IMR-90 (cell line): ENCODE measurements around the gene ZDHHC14. TPM values are rescaled to one million over a fixed set of nuclear protein-coding genes. Genes with fewer than 3 reads are reported as not detected.

Source experiments
- ATAC-seq: fragments of 200-7000 bp; cut with Tn5 transposase; 2 replicates; pipeline ENCODE4 v1.9.1; 2020; ENCODE audit warnings: low read depth, mild to moderate bottlenecking, moderate library complexity
- BruUV-seq: library from RNA; stranded (reverse); fragments of 400-500 nt; replicated peaks from 2 replicates; lab custom pipeline; 2021; lab: Mats Ljungman, UMichigan
- CTCF ChIA-PET: fragments of 300-600 bp; formaldehyde crosslinking; extraction: SDS; loops from one replicate; lab custom pipeline; 2021; ENCODE audit warnings: antibody characterized with exemption; lab: Yijun Ruan, JAX
- POLR2A ChIA-PET: fragments of 300-600 bp; sonication (Branson Sonifier 250); formaldehyde crosslinking; loops from one replicate; lab custom pipeline; 2022; ENCODE audit warnings: antibody characterized with exemption; ENCODE audit not compliant: unreplicated experiment; lab: Charles Lee
- DNase-seq: peaks from one replicate; pipeline ENCODE4 v3.0.0; 2013
- H2AFZ ChIP-seq: replicated peaks from 2 replicates; pipeline ENCODE3; 2013; ENCODE audit warnings: low read length, mild to moderate bottlenecking; ENCODE audit not compliant: poor library complexity
- H2AK5ac ChIP-seq: 2 replicates; pipeline ENCODE4 v1.6.1; 2013; ENCODE audit warnings: low read depth, low read length, inconsistent platforms
- H2AK9ac ChIP-seq: replicated peaks from 2 replicates; pipeline ENCODE3; 2013; ENCODE audit warnings: mild to moderate bottlenecking, low read depth, low read length, moderate library complexity; ENCODE audit not compliant: poor library complexity
- H2BK120ac ChIP-seq: 2 replicates; pipeline ENCODE4 v1.6.1; 2013; ENCODE audit warnings: low read depth, low read length, inconsistent platforms
- H2BK15ac ChIP-seq: 3 replicates; pipeline ENCODE4 v1.6.1; 2013; ENCODE audit warnings: low read depth, low read length, inconsistent platforms
- H2BK20ac ChIP-seq: 2 replicates; pipeline ENCODE4 v1.6.1; 2013; ENCODE audit warnings: low read depth, mild to moderate bottlenecking, inconsistent platforms, low read length, moderate library complexity
- H2BK5ac ChIP-seq: 2 replicates; pipeline ENCODE4 v1.6.1; 2013; ENCODE audit warnings: mild to moderate bottlenecking, low read depth, low read length, inconsistent platforms; ENCODE audit not compliant: poor library complexity, severe bottlenecking
- H3K14ac ChIP-seq: replicated peaks from 2 replicates; pipeline ENCODE4 v1.6.1; 2013; ENCODE audit warnings: low read depth, low read length, inconsistent platforms
- H3K18ac ChIP-seq: 2 replicates; pipeline ENCODE4 v1.6.1; 2013; ENCODE audit warnings: low read depth, low read length, control low read depth
- H3K23ac ChIP-seq: 2 replicates; pipeline ENCODE4 v1.6.1; 2013; ENCODE audit warnings: low read depth, low read length, inconsistent platforms
- H3K27ac ChIP-seq: 2 replicates; pipeline ENCODE4 v1.5.1; 2013; ENCODE audit warnings: mild to moderate bottlenecking, control low read depth, low read length; ENCODE audit not compliant: insufficient read depth
- H3K27me3 ChIP-seq: 2 replicates; pipeline ENCODE4 v1.6.1; 2013; ENCODE audit warnings: low read length; ENCODE audit not compliant: control insufficient read depth, insufficient read depth
- H3K36me3 ChIP-seq: 2 replicates; pipeline ENCODE4 v1.6.1; 2013; ENCODE audit warnings: low read length, mixed read lengths; ENCODE audit not compliant: control insufficient read depth, insufficient read depth
- H3K4ac ChIP-seq: 2 replicates; pipeline ENCODE4 v1.6.1; 2013; ENCODE audit warnings: low read depth, low read length, inconsistent platforms
- H3K4me1 ChIP-seq: 2 replicates; pipeline ENCODE4 v1.6.1; 2013; ENCODE audit warnings: low read length, mixed read lengths; ENCODE audit not compliant: control insufficient read depth, insufficient read depth
- H3K4me2 ChIP-seq: 2 replicates; pipeline ENCODE4 v1.6.1; 2013; ENCODE audit warnings: low read depth, mild to moderate bottlenecking, control low read depth, low read length, moderate library complexity
- H3K4me3 ChIP-seq: 2 replicates; pipeline ENCODE4 v1.5.1; 2013; ENCODE audit warnings: low read depth, mild to moderate bottlenecking, control low read depth, low read length, moderate library complexity; ENCODE audit not compliant: insufficient read depth
- H3K56ac ChIP-seq: 2 replicates; pipeline ENCODE4 v1.6.1; 2013; ENCODE audit warnings: low read length, inconsistent platforms; ENCODE audit not compliant: insufficient read depth; ENCODE audit errors: extremely low read depth
- H3K79me1 ChIP-seq, 2 experiments: 2 replicates each; pipeline ENCODE4 v1.6.1; 2013; ENCODE audit warnings: low read length in 2 of 2, inconsistent platforms in 1 of 2, low read depth in 1 of 2
- H3K9ac ChIP-seq: 2 replicates; pipeline ENCODE4 v1.6.1; 2013; ENCODE audit warnings: low read depth, low read length, control low read depth
- H3K9me1 ChIP-seq: 2 replicates; pipeline ENCODE4 v1.6.1; 2013; ENCODE audit warnings: low read length, inconsistent platforms; ENCODE audit not compliant: insufficient read depth
- H3K9me3 ChIP-seq: 2 replicates; pipeline ENCODE4 v1.6.1; 2013; ENCODE audit warnings: low read length; ENCODE audit not compliant: control insufficient read depth, insufficient read depth
- H4K20me1 ChIP-seq: 2 replicates; pipeline ENCODE4 v1.6.1; 2013; ENCODE audit warnings: low read length, inconsistent platforms; ENCODE audit not compliant: insufficient read depth
- H4K5ac ChIP-seq: 2 replicates; pipeline ENCODE4 v1.6.1; 2013; ENCODE audit warnings: mild to moderate bottlenecking, low read depth, low read length, control low read depth
- H4K8ac ChIP-seq, 2 experiments: 2 replicates each; pipeline ENCODE4 v1.6.1; 2013; ENCODE audit warnings: low read depth in 2 of 2, low read length in 2 of 2, control low read depth in 1 of 2, inconsistent platforms in 1 of 2
- H4K91ac ChIP-seq: 2 replicates; pipeline ENCODE4 v1.6.1; 2013; ENCODE audit warnings: low read depth, low read length, inconsistent platforms; ENCODE audit not compliant: insufficient read depth
- BHLHE40 ChIP-seq: fragments of 150-350 bp; IDR thresholded peaks from 2 replicates; pipeline ENCODE4 v1.6.1; 2016; ENCODE audit warnings: mild to moderate bottlenecking, low read depth, low read length
- CEBPB ChIP-seq: IDR thresholded peaks from 2 replicates; pipeline ENCODE4 v1.6.1; 2012; ENCODE audit warnings: low read depth, low read length, improper control_type of control experiment
- CHD1 ChIP-seq: IDR thresholded peaks from 2 replicates; pipeline ENCODE4 v1.6.1; 2012; ENCODE audit warnings: low read depth, low read length, improper control_type of control experiment
- CTCF ChIP-seq: conservative IDR thresholded peaks from 2 replicates; pipeline ENCODE4 v1.5.1; 2012; ENCODE audit warnings: mild to moderate bottlenecking, low read depth, low read length, improper control_type of control experiment
- FOS ChIP-seq: fragments of 150-350 bp; IDR thresholded peaks from 2 replicates; pipeline ENCODE4 v1.6.1; 2016; ENCODE audit warnings: low read depth, low read length
- MAFK ChIP-seq: IDR thresholded peaks from 2 replicates; pipeline ENCODE4 v1.6.1; 2012; ENCODE audit warnings: low read depth, low read length, improper control_type of control experiment
- MAZ ChIP-seq: IDR thresholded peaks from 2 replicates; pipeline ENCODE4 v1.6.1; 2012; ENCODE audit warnings: low read depth, mild to moderate bottlenecking, low read length, improper control_type of control experiment, moderate library complexity, borderline replicate concordance
- MXI1 ChIP-seq: IDR thresholded peaks from 2 replicates; pipeline ENCODE4 v1.6.1; 2012; ENCODE audit warnings: low read depth, mild to moderate bottlenecking, low read length, moderate library complexity, borderline replicate concordance
- NFE2L2 ChIP-seq: fragments of 150-350 bp; IDR thresholded peaks from 2 replicates; pipeline ENCODE4 v1.6.1; 2016; ENCODE audit warnings: low read depth, mild to moderate bottlenecking, low read length
- RAD21 ChIP-seq: IDR thresholded peaks from 2 replicates; pipeline ENCODE4 v1.6.1; 2012; ENCODE audit warnings: low read length, improper control_type of control experiment
- RCOR1 ChIP-seq: IDR thresholded peaks from 2 replicates; pipeline ENCODE4 v1.6.1; 2012; ENCODE audit warnings: mild to moderate bottlenecking, low read length, improper control_type of control experiment; ENCODE audit not compliant: insufficient replicate concordance
- SMC3 ChIP-seq: fragments of 150-350 bp; IDR thresholded peaks from 2 replicates; pipeline ENCODE4 v1.6.1; 2016; ENCODE audit warnings: low read depth, mild to moderate bottlenecking, antibody characterized with exemption, low read length, moderate library complexity
- WGBS, 2 experiments: methylation state at CpG; one replicate each; pipeline versions ENCODE4 v1.1.5 to v1.1.7; 2013; ENCODE audit warnings: missing lambda C conversion rate in 2 of 2; ENCODE audit not compliant: insufficient read length in 1 of 2; ENCODE audit errors: extremely low coverage in 2 of 2; 5-methylcytosine and 5-hydroxymethylcytosine counted together
- dilution Hi-C: fragments of 300-500 bp; cut with HindIII; formaldehyde crosslinking; loops from one replicate; pipeline ENCODE4 v1.14.3; 2018; ENCODE audit warnings: low sequenced_read_pairs; ENCODE audit not compliant: unreplicated experiment
- in situ Hi-C: fragments of 300-500 bp; cut with MboI; formaldehyde crosslinking; loops from 3 replicates; pipeline ENCODE4 v1.14.3; 2019; ENCODE audit warnings: low sequenced_read_pairs, inconsistent platforms, mixed read lengths
- intact Hi-C: fragments of 100-400 bp; cut with micrococcal nuclease; formaldehyde crosslinking; loops from 2 replicates; pipeline ENCODE4 v1.10.0; 2022
- polyA plus RNA-seq, 3 experiments: library from polyadenylated mRNA; depleted of rRNA; stranded (reverse); fragments of >200 nt; gene quantifications; 2 replicates each; pipeline ENCODE4 v1.2.3, GENCODE V29; 2012; ENCODE audit warnings: low replicate concordance in 1 of 3
- total RNA-seq: library from RNA; depleted of rRNA; stranded (reverse); fragments of >200 nt; gene quantifications from 2 replicates; pipeline ENCODE4 v1.2.3, GENCODE V29; 2012
- TF ChIP-seq, protein P1 (sequence below): fragments of 150-350 bp; IDR thresholded peaks from 2 replicates; pipeline ENCODE4 v1.6.1; 2016; ENCODE audit warnings: low read depth, mild to moderate bottlenecking, low read length, moderate library complexity, borderline replicate concordance

The ZDHHC14 gene
- total and polyA plus RNA-seq, 2 of the 4 experiments (the other 2 are of a cell fraction) = 0.90 to 2.0 TPM

- in situ Hi-C loops = no loop called here
- BruUV-seq = no TSS peak
Observed at GRCh38 chr6:157432231-157432891, 51.4 kb downstream of the ZDHHC14 start.

More at GRCh38 chr6:157432231-157432891, 51.4 kb downstream of the ZDHHC14 start:
- Histone ChIP-seq H3K36me3 (no peaks in the 10 kb centered on the region), H3K9me3 (no peaks in the 10 kb centered on the region), H3K9ac (no peak overlapping the region), H2AK5ac (no peak overlapping the region), H3K14ac (no peak overlapping the region), H2BK20ac (no peak overlapping the region), H2AK9ac (no peak overlapping the region), H2BK120ac (no peak overlapping the region), H3K4ac (no peak overlapping the region), H4K8ac (no peak overlapping the region), H2BK15ac (no peak overlapping the region), H3K4me3 (no peak overlapping the region), H2BK5ac (no peak overlapping the region), H3K4me1 (no peaks in the 10 kb centered on the region), H3K9me1 (no peaks in the 10 kb centered on the region), H3K79me1 (no peaks in the 10 kb centered on the region), H4K20me1 (no peaks in the 10 kb centered on the region), H3K23ac (no peak overlapping the region), H3K4me2 (no peak overlapping the region), H3K56ac (no peak overlapping the region), H4K5ac (no peak overlapping the region), H3K27me3 (no peaks in the 10 kb centered on the region), H2AFZ (no peak overlapping the region), H3K18ac (no peak overlapping the region), H3K27ac (no peak overlapping the region), H4K91ac (no peak overlapping the region)
- TF ChIP-seq NFE2L2 = no peak
- TF ChIP-seq, protein P1, sequence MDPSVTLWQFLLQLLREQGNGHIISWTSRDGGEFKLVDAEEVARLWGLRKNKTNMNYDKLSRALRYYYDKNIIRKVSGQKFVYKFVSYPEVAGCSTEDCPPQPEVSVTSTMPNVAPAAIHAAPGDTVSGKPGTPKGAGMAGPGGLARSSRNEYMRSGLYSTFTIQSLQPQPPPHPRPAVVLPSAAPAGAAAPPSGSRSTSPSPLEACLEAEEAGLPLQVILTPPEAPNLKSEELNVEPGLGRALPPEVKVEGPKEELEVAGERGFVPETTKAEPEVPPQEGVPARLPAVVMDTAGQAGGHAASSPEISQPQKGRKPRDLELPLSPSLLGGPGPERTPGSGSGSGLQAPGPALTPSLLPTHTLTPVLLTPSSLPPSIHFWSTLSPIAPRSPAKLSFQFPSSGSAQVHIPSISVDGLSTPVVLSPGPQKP = no peak
- TF ChIP-seq CEBPB = no peak
- no peak for TF ChIP-seq MAZ
- TF ChIP-seq CTCF = no peak
- no peak for TF ChIP-seq MAFK
- no peak for TF ChIP-seq SMC3
- no peak for TF ChIP-seq BHLHE40
- TF ChIP-seq RAD21 = no peak
- no peak for TF ChIP-seq FOS
- no peak for TF ChIP-seq CHD1
- TF ChIP-seq RCOR1 = no peak
- TF ChIP-seq MXI1 = no peak
- dilution Hi-C loops (no loop called here), intact Hi-C loops (no loop called here)
- ATAC-seq (no peak), DNase-seq (no peak)
- WGBS, 2 experiments = 70% methylated on average over 4 of the region's 7 CpGs; no CpG with 5 or more reads in 1 of the 2 experiments
- POLR2A ChIA-PET = no interaction called here
- CTCF ChIA-PET = no interaction called here
